ENCODE results near the gene TNFRSF8. TPM values are rescaled to one million over a fixed set of nuclear protein-coding genes. Genes with fewer than 3 reads are reported as not detected.

The TNFRSF8 gene
- total and polyA plus RNA-seq, 9 of the 15 experiments (the other 6 are each of a cell fraction or from before 2014, with no cell fraction given): 3.5 to 38.4 (median 17.1) TPM

DNA sequence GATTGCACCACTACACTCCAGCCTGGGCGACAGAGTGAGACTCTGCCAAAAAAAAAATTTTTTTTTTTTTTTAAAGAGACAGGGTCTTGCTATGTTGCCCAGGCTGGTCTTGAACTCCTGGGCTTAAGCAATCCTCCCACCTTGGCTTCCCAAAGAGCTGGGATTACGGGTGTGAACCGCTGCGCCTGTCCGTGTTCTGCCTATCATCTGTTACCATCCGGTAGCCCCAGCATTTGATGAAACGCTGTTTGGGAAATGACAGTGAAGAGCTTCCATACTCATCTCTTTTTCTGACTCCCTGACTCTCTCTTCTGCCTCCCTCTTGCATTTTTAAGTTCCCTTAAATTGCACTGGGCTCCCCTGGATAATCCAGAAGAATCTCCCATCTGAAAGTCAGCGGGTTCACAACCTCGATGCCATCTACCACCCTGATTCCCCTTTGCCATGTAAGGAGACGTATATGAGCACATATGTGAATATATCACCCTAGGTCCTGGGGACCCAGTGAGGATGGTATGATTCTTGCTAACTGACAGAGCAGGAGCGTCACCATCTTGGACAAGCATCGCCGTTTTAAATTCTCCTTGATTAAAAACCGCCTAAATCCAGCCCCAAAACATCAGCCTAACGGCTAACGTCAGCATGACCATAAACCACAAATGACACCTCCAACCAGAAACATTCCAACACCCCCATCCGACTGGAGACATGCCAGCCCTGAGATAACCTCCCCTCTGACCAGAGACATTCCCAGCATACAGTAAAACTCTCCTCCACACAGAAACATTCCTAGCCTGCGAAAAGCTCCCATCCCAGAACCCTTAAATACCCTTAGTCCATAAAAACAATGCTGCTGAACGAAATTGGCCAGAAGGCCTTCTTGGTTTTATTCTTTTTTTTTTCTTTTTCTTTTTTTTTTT is 12.4 kb downstream of the TNFRSF8 start (continued):
- TF ChIP-seq CBX2 (IDR thresholded peaks at IDR 0.05; ENCODE audit: insufficient read depth, low read length, poor library complexity, severe bottlenecking): no peak
- TF ChIP-seq MEF2D (tag; conservative IDR thresholded peaks at IDR 0.05; ENCODE audit: low read depth): peak; percentile 99
- peak; percentile 91 for TF ChIP-seq L3MBTL2 (IDR thresholded peaks at IDR 0.05)
- no peak for TF ChIP-seq ZNF77 (CRISPR knock-in tag; IDR thresholded peaks at IDR 0.05)
- TF ChIP-seq, protein P1, sequence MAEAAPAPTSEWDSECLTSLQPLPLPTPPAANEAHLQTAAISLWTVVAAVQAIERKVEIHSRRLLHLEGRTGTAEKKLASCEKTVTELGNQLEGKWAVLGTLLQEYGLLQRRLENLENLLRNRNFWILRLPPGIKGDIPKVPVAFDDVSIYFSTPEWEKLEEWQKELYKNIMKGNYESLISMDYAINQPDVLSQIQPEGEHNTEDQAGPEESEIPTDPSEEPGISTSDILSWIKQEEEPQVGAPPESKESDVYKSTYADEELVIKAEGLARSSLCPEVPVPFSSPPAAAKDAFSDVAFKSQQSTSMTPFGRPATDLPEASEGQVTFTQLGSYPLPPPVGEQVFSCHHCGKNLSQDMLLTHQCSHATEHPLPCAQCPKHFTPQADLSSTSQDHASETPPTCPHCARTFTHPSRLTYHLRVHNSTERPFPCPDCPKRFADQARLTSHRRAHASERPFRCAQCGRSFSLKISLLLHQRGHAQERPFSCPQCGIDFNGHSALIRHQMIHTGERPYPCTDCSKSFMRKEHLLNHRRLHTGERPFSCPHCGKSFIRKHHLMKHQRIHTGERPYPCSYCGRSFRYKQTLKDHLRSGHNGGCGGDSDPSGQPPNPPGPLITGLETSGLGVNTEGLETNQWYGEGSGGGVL (CRISPR knock-in tag; IDR thresholded peaks at IDR 0.05): peak; percentile 86
- TF ChIP-seq, protein P2, sequence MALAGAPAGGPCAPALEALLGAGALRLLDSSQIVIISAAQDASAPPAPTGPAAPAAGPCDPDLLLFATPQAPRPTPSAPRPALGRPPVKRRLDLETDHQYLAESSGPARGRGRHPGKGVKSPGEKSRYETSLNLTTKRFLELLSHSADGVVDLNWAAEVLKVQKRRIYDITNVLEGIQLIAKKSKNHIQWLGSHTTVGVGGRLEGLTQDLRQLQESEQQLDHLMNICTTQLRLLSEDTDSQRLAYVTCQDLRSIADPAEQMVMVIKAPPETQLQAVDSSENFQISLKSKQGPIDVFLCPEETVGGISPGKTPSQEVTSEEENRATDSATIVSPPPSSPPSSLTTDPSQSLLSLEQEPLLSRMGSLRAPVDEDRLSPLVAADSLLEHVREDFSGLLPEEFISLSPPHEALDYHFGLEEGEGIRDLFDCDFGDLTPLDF (CRISPR knock-in tag; IDR thresholded peaks at IDR 0.05): no peak
- no peak for TF ChIP-seq RAD51 (IDR thresholded peaks at IDR 0.05; ENCODE audit: borderline replicate concordance, low read depth)
- TF ChIP-seq ZNF830 (CRISPR knock-in tag; IDR thresholded peaks at IDR 0.05): peak; percentile 99
- peak; percentile 89 for TF ChIP-seq ETS2 (tag; IDR thresholded peaks at IDR 0.05; ENCODE audit: borderline replicate concordance, poor library complexity, severe bottlenecking)
- TF ChIP-seq, protein P3, sequence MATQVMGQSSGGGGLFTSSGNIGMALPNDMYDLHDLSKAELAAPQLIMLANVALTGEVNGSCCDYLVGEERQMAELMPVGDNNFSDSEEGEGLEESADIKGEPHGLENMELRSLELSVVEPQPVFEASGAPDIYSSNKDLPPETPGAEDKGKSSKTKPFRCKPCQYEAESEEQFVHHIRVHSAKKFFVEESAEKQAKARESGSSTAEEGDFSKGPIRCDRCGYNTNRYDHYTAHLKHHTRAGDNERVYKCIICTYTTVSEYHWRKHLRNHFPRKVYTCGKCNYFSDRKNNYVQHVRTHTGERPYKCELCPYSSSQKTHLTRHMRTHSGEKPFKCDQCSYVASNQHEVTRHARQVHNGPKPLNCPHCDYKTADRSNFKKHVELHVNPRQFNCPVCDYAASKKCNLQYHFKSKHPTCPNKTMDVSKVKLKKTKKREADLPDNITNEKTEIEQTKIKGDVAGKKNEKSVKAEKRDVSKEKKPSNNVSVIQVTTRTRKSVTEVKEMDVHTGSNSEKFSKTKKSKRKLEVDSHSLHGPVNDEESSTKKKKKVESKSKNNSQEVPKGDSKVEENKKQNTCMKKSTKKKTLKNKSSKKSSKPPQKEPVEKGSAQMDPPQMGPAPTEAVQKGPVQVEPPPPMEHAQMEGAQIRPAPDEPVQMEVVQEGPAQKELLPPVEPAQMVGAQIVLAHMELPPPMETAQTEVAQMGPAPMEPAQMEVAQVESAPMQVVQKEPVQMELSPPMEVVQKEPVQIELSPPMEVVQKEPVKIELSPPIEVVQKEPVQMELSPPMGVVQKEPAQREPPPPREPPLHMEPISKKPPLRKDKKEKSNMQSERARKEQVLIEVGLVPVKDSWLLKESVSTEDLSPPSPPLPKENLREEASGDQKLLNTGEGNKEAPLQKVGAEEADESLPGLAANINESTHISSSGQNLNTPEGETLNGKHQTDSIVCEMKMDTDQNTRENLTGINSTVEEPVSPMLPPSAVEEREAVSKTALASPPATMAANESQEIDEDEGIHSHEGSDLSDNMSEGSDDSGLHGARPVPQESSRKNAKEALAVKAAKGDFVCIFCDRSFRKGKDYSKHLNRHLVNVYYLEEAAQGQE (IDR thresholded peaks at IDR 0.05; ENCODE audit: borderline replicate concordance): peak; percentile 98
- TF ChIP-seq, protein P3 (CRISPR knock-in tag; IDR thresholded peaks at IDR 0.05; ENCODE audit: low read depth): peak; percentile 92
- peak; percentile 81 for TF ChIP-seq CBFA2T3 (IDR thresholded peaks at IDR 0.05)
- TF ChIP-seq U2AF1 (optimal IDR thresholded peaks at IDR 0.05; ENCODE audit: low read depth, low read length): no peak
- no peak for TF ChIP-seq NR2C2 (CRISPR knock-in tag; IDR thresholded peaks at IDR 0.05)
- peak; percentile 91 for TF ChIP-seq NR2C2 (tag; IDR thresholded peaks at IDR 0.05)
- TF ChIP-seq BDP1 (IDR thresholded peaks at IDR 0.05; ENCODE audit: insufficient read depth, insufficient read length): no peak
